ENCODE results near the gene RBM14. TPM values are rescaled to one million over a fixed set of nuclear protein-coding genes. Genes with fewer than 3 reads are reported as not detected.
A peak's percentile ranks its signal among the peaks of the same experiment; 100 is the strongest.

RBM14 gene
- total and polyA plus RNA-seq, 9 of the 15 experiments (the other 6 are each of a cell fraction or from before 2014, with no cell fraction given) = 5.5 to 131 (median 42.6) TPM

GRCh38 chr11:66568124-66568916, 48.1 kb upstream of the RBM14 start, which contains the start of gene CTSF:
Gene CTSF, minus strand, starts transcription at chr11:66568606. Its CDS starts 120 bp downstream, at chr11:66568486.
- peak; percentile 89 for FAIRE-seq
- intact Hi-C loops (cut with micrococcal nuclease) = no loop called here
- TF ChIP-seq, protein P1, sequence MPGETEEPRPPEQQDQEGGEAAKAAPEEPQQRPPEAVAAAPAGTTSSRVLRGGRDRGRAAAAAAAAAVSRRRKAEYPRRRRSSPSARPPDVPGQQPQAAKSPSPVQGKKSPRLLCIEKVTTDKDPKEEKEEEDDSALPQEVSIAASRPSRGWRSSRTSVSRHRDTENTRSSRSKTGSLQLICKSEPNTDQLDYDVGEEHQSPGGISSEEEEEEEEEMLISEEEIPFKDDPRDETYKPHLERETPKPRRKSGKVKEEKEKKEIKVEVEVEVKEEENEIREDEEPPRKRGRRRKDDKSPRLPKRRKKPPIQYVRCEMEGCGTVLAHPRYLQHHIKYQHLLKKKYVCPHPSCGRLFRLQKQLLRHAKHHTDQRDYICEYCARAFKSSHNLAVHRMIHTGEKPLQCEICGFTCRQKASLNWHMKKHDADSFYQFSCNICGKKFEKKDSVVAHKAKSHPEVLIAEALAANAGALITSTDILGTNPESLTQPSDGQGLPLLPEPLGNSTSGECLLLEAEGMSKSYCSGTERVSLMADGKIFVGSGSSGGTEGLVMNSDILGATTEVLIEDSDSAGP (CRISPR knock-in tag; IDR thresholded peaks at IDR 0.05) = no peak
- TF ChIP-seq HNRNPLL (IDR thresholded peaks at IDR 0.05; ENCODE audit: low read depth, low read length, poor library complexity, severe bottlenecking) (no peak), DNMT1 (IDR thresholded peaks at IDR 0.05) (no peak), PATZ1 (CRISPR knock-in tag; IDR thresholded peaks at IDR 0.05; ENCODE audit: borderline replicate concordance) (no peak), ZNF696 (CRISPR knock-in tag; conservative IDR thresholded peaks at IDR 0.05) (no peak), HMGN3 (IDR thresholded peaks at IDR 0.05; ENCODE audit: borderline replicate concordance, extremely low read depth, insufficient read length, low read depth, low read length) (peak; percentile 20), MTA3 (IDR thresholded peaks at IDR 0.05; ENCODE audit: borderline replicate concordance) (no peak), ZNF124 (CRISPR knock-in tag; IDR thresholded peaks at IDR 0.05) (no peak), FOXM1 (IDR thresholded peaks at IDR 0.05; ENCODE audit: low read depth) (no peak), FOXM1 (CRISPR knock-in tag; IDR thresholded peaks at IDR 0.05; ENCODE audit: low read depth) (peak; percentile 73; the same call in 1 of the 2 replicates), ZNF395 (CRISPR knock-in tag; IDR thresholded peaks at IDR 0.05) (peak; percentile 75)
- TF ChIP-seq, protein P2, sequence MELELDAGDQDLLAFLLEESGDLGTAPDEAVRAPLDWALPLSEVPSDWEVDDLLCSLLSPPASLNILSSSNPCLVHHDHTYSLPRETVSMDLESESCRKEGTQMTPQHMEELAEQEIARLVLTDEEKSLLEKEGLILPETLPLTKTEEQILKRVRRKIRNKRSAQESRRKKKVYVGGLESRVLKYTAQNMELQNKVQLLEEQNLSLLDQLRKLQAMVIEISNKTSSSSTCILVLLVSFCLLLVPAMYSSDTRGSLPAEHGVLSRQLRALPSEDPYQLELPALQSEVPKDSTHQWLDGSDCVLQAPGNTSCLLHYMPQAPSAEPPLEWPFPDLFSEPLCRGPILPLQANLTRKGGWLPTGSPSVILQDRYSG (tag; conservative IDR thresholded peaks at IDR 0.05; ENCODE audit: low read depth) = peak; percentile 64; the same call in 1 of the 2 replicates

More at GRCh38 chr11:66568124-66568916, 48.1 kb upstream of the RBM14 start, which contains the start of gene CTSF:
- Histone ChIP-seq H3K9me3 (replicated peaks; ENCODE audit: control insufficient read depth, insufficient read depth, low read depth, low read length) (no peaks in the 10 kb centered on the region), H3K79me2 (ENCODE audit: control insufficient read depth, insufficient read depth, low read length) (no peaks in the 10 kb centered on the region), H3K36me3 (ENCODE audit: control insufficient read depth, insufficient read depth, low read length) (no peaks in the 10 kb centered on the region), H3K4me1 (replicated peaks in 1 of 2; ENCODE audit: control insufficient read depth in 2 of 2, insufficient read depth in 2 of 2, low read length in 2 of 2) (peaks cover 8 to 22% of the 10 kb centered on the region in 2 experiments; a peak in 4 of 5 replicates), H3K9me1 (ENCODE audit: control insufficient read depth, insufficient read depth, low read length) (no peaks in the 10 kb centered on the region), H3K4me3 (peak within 1 kb of the TSS; percentile 48), H2AFZ (ENCODE audit: low read depth, low read length) (peak within 1 kb of the TSS; percentile 89), H3K9ac (ENCODE audit: insufficient read depth in 1 of 2, low read depth in 2 of 2, low read length in 2 of 2) (peak within 1 kb of the TSS; percentile 49 to 83; a peak in 3 of 4 replicates), H4K20me1 (replicated peaks; ENCODE audit: control insufficient read depth, insufficient read depth, low read length) (no peaks in the 10 kb centered on the region), H3K4me2 (ENCODE audit: insufficient read depth, low read length) (peak within 1 kb of the TSS; percentile 72), H3K27ac (ENCODE audit: extremely low read depth, low read depth, low read length) (no peak within 1 kb of the TSS; the same call in 2 of the 3 replicates), H3K27me3 (ENCODE audit: control insufficient read depth in 2 of 2, insufficient read depth in 2 of 2, low read length in 2 of 2) (peaks cover 0 to 10% of the 10 kb centered on the region in 2 experiments; a peak in 2 of 5 replicates)
- DNase-seq (ENCODE audit: extremely low read depth in 1 of 4, low spot score in 3 of 4) = peak; percentile 88 to 100 (median 100)
- ATAC-seq = peak; percentile 98
- in situ Hi-C loops (cut with MboI) = loop anchor here (5.0 kb wide), 1 partner anchor 269 kb away; no protein-coding TSS in a partner anchor
- ChIA-PET CTCF (ENCODE audit: low intra/inter-chr PET ratio) (no interaction called here), POLR2A (interaction anchor here (0.5 to 1.8 kb wide), 12 partner anchors 9 to 922 kb away, joined by 3 to 8 read pairs (median 4); partner anchors contain the start of gene RBM4)
- 2% methylated on average over 72 of the region's 77 CpGs for WGBS (ENCODE audit: insufficient coverage, low coverage, missing lambda C conversion rate)
- no TSS peak for BruUV-seq (replicated peaks)

Data from K562 (cell line).